ENCODE results near the gene C6orf120. TPM values are rescaled to one million over a fixed set of nuclear protein-coding genes. Genes with fewer than 3 reads are reported as not detected.

C6orf120 gene
- 10 to 100 TPM; 12.1 to 23.5 (median 21.1) TPM for polyA plus RNA-seq

GRCh38 chr6:169701954-169702839, at the start of gene C6orf120, which contains the start of gene WDR27:
Gene C6orf120, plus strand, starts transcription at chr6:169702126. Its CDS starts 334 bp downstream, at chr6:169702460.
Gene WDR27, minus strand, starts transcription at chr6:169702029. Its CDS starts 13,024 bp downstream, at chr6:169689005.
- 0 to 1% (median 0%) methylated on average over 91 to 92 of the region's 92 CpGs for WGBS, 3 donors
- H3K27ac ChIP-seq (ENCODE audit: low read depth, low read length), result peak within 1 kb of the TSS; percentile 68

DNA sequence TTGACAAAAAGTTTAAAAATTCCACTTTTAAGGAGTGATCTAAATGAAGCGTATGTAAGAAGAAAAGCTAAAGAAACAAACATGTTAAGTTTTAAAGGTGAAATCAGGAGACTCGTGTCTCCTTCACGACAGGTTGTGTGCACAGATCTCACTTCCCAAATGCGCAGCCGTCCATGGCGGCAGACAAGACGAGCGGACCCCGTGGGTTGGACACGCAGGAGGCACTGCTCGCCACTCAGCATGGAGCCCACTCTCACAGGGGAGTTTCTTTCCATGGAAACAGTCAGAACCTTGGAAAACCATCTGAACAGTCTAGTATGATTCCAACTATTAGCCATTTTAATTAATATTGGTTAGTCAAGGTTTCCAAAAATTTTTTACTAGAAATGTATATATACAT, 49.0 kb upstream of the C6orf120 start:
- H3K27ac ChIP-seq (ENCODE audit: low read depth, low read length), result no peak overlapping the region
- 96 to 97% (median 96%) methylated on average over 11 of the region's 11 CpGs for WGBS, 3 donors

DNA sequence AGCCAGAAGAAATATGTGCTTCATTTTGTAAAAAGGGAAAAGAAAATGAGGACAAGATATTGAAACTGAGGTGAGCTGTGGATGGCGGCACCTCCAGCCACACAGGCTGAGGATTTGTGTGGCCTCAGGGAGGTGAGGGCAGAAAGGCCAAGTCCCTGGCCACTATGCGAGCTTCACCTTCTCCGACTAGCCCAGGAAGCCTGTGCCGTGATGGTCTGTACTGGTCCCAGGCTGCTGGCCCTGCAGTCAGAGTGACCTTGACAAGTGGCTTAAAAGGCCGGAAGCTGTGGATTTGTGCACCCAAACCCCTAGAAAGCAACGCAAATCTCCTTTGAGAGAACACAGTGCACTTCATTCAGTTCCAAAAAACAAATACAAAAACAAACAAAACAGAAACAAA, 48.2 kb upstream of the C6orf120 start:
- H3K27ac ChIP-seq (ENCODE audit: low read depth, low read length), result no peak overlapping the region
- WGBS, 3 donors, result 61 to 77% (median 75%) methylated on average over 6 of the region's 6 CpGs

- no peak overlapping the region for H3K27ac ChIP-seq (ENCODE audit: low read depth, low read length)
- 48 to 50% (median 49%) methylated on average over 46 of the region's 46 CpGs for WGBS, 3 donors
These were observed 47.1 kb upstream of the C6orf120 start for GRCh38 chr6:169654598-169655391.

DNA sequence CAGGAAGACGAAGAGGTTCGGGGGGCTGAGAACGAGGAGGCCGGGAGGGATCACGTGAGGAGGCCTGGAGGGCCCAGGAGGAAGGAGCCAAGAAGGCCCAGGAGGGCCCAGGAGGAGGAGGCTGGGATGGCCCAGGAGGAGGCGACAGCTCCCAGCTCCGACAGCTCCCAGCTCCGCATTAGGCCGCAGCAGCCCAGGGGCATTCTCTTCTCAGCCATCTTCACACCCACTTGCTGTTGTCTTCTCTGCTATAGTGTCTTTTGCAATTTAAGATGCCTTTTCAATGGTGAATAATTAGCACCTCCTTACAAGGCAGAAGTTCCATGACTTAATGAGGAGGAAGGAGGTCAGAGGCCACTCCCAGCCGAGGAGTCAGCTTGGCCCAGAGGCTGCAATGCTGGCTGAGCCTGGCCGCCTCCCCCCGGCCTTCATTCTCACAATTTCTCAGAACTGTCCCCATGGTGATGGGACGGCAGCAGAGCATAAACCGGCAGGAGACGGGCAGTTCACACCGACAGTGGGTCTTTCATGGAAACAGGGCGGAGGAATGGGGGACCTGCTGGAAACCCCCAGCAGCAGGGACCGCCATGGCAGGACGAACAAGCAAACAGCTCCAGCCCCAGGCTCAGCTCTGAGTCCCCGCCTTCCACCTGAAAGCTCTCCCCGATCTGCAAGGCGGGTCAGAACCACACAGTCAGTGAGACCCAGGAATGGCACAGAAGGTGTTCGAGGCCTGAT, 45.2 kb upstream of the C6orf120 start:
- H3K27ac ChIP-seq (ENCODE audit: low read depth, low read length), result no peak overlapping the region
- 93 to 95% (median 94%) methylated on average over 23 of the region's 23 CpGs for WGBS, 3 donors

GRCh38 chr6:169657284-169657610, 44.7 kb upstream of the C6orf120 start:
- WGBS, 3 donors, result 82 to 90% (median 86%) methylated on average over 13 of the region's 13 CpGs
- no peak overlapping the region for H3K27ac ChIP-seq (ENCODE audit: low read depth, low read length)

DNA sequence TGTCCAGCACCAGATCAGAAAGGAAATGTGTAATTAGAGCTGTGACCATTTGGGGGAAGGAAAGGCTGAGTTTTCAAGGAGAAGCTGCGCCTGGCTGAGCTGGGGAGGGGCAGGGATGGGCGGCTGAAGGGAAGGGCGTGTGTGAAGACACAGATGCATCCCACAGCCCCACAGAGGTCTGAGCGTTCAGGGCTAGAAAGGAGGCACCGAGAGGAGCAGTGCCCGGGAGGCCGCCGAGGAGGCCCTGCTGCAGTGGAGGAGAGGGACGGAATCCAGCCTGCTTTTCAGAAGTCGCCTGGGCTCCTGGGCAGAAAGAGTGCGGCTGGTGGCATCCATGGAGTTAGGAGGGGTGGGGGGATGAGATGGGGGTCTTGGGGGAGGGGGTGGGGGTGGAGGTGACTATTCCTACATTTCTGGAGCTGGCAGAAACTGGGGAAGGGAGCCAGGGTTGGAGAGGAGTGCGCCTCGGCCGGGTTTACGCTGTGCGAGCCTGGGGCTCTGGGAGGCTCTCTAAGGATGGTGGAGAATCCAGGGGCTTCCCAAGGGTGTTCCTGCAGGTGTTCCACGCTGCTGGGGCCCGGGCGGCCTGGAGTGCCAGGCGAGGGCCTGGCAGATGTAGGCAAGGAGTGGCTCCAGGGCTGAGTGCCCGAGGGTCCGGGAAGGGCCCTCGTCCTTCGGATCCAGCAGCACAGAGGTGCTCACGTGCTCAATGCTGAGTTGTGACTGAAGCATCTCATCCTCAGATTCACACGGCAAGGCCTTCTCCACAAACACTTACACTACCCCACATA, 41.9 kb upstream of the C6orf120 start:
- WGBS, 3 donors, result 96 to 98% (median 97%) methylated on average over 24 to 26 of the region's 26 CpGs
- H3K27ac ChIP-seq (ENCODE audit: low read depth, low read length), result no peak overlapping the region

- no peak overlapping the region for H3K27ac ChIP-seq (ENCODE audit: low read depth, low read length)
- WGBS, 3 donors, result 88 to 94% (median 94%) methylated on average over 24 to 26 of the region's 26 CpGs
These were observed 41.1 kb upstream of the C6orf120 start for GRCh38 chr6:169660751-169661390.

DNA sequence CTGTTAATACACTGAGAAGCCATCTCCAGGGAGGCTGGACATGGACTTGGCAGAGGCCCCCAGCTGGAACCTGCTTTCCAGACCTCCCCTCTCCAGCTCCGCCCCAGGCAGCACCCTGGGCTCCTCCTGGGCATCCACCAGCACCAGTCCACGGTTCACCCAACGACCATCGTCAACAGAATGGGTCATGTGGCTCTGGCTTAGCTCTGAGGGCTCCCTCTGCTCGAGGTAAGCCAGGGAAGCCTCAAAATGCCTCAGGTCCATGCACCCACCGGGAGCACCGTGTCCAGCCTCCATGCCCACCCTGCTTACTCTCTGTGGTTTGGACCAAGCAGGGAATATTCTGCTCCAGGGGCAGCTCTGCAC, 40.6 kb upstream of the C6orf120 start:
- H3K27ac ChIP-seq (ENCODE audit: low read depth, low read length), result no peak overlapping the region
- 88 to 96% (median 93%) methylated on average over 7 of the region's 7 CpGs for WGBS, 3 donors

DNA sequence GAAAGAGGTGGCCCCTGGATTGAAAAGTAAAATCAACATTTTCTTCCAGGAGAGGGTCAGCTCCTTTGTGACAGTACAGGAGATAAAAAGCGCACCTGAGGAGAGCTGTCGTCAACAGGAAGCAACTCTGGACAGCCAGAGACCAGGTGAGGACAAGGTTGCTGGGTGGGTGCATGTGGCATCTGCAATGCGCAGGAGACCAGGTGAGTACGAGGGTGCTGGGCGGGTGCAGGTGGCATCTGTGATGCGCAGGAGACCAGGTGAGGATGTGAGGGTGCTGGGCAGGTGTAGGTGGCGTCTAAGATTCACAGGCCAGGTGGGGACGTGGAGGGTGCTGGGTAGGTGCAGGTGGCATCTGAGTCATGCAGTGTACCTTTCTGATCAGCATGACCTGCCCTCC, 38.5 kb upstream of the C6orf120 start:
- WGBS, 3 donors, result 81 to 98% (median 93%) methylated on average over 8 of the region's 8 CpGs
- H3K27ac ChIP-seq (ENCODE audit: low read depth, low read length), result no peak overlapping the region

GRCh38 chr6:169664227-169664626, 37.7 kb upstream of the C6orf120 start:
- WGBS, 3 donors, result 88 to 96% (median 93%) methylated on average over 14 of the region's 14 CpGs
- H3K27ac ChIP-seq (ENCODE audit: low read depth, low read length), result no peak overlapping the region

DNA sequence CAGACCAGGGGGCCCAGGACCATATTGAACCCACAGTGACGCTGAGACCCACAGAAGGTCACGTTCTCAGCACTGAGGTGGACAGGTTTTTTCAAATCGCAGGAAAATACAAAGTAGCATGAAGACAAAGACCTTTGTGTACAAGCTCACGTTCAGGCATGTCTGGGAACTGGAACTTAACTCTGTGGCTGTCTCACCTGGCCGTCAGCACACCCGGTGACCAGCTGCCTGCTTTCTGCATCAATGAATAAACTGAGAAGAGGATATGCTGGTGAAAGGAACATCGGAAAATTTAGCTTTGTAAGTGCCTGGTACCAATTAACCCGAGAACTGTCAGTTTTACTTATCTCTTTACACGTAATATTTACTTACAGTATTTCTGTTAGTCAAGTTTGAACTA, 36.6 kb upstream of the C6orf120 start:
- no peak overlapping the region for H3K27ac ChIP-seq (ENCODE audit: low read depth, low read length)
- 76 to 92% (median 86%) methylated on average over 9 of the region's 9 CpGs for WGBS, 3 donors

- 94 to 97% (median 95%) methylated on average over 18 of the region's 18 CpGs for WGBS, 3 donors
- H3K27ac ChIP-seq (ENCODE audit: low read depth, low read length), result no peak overlapping the region
These were observed 35.5 kb upstream of the C6orf120 start for GRCh38 chr6:169666441-169666840.

DNA sequence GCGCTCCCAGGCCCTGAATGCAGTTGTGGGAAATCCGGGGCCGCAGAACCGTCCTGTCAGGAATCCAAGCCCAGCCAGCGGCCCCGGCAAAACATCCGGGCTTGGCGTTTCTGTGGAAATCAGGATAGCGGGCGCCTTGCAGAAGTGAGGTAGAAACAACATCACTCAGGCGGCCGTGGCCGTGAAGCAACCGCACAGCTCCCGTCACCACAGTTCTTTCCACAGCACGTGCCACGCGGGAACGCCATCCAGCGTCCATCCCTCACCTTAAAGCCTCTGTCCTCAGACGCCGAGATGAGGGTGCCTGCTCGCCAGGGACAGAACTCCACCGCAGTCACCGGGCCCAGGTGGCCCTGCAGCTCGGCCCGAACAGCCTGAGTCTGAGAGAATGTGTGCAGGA, 34.2 kb upstream of the C6orf120 start:
- no peak overlapping the region for H3K27ac ChIP-seq (ENCODE audit: low read depth, low read length)
- 96 to 97% (median 96%) methylated on average over 27 of the region's 27 CpGs for WGBS, 3 donors

GRCh38 chr6:169668203-169668847, 33.6 kb upstream of the C6orf120 start:
- 88 to 94% (median 93%) methylated on average over 15 of the region's 15 CpGs for WGBS, 3 donors
- no peak overlapping the region for H3K27ac ChIP-seq (ENCODE audit: low read depth, low read length)

- H3K27ac ChIP-seq (ENCODE audit: low read depth, low read length), result no peak overlapping the region
- 87 to 91% (median 88%) methylated on average over 6 of the region's 6 CpGs for WGBS, 3 donors
These were observed 32.8 kb upstream of the C6orf120 start for GRCh38 chr6:169669147-169669546.

DNA sequence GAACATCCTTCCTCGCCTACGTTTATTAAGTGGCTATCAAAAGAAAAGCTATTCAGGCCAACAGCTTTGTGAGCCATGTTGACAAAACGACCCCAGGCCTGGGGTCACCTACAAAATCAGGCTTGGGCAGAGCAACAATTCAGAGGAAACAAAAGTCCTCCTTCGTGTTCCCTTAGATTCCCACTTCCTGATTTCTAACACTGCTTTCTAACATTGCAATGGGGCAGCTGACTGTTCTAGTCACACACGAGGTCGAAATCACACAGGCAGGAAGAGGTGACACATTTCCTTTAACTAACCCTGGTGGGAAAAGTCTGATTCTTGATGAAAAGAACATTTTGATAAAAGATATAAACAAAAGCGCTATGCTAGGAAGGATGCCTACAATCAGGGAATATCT, 32.0 kb upstream of the C6orf120 start:
- H3K27ac ChIP-seq (ENCODE audit: low read depth, low read length), result no peak overlapping the region
- 37 to 76% (median 41%) methylated on average over 7 of the region's 7 CpGs for WGBS, 3 donors

All from adipose tissue (tissue), 3 donors.